OCI-LY7 (cell line): ENCODE data around the gene MRPS9.

Source experiments
- CTCF ChIP-seq: fragments of 200-600 bp; sonication (generic); conservative IDR thresholded peaks from 2 replicates; pipeline ENCODE4 v1.5.1; 2014; ENCODE audit warnings: mild to moderate bottlenecking, antibody characterized with exemption, low read length, moderate library complexity, mixed read lengths
- EZH2phosphoT487 ChIP-seq: fragments of 200-600 bp; sonication (generic); IDR thresholded peaks from 2 replicates; pipeline ENCODE4 v1.6.1; 2018; ENCODE audit warnings: low read depth, borderline replicate concordance, mild to moderate bottlenecking, mixed run types, antibody characterized with exemption, low read length, moderate library complexity, mixed read lengths

- no peak for TF ChIP-seq CTCF
- TF ChIP-seq EZH2phosphoT487, result no peak
These were observed 23.7 kb downstream of the MRPS9 start for GRCh38 chr2:105061560-105061959.
